Femur (tissue), 1 donor: ENCODE results near the gene PRKAR1B.
"Not testable (repeated sequence)": the region's sequence is repeated elsewhere in the genome, so short reads cannot be mapped to it uniquely, and the experiment has no call there.

Experiments
- DNase-seq: peaks from one replicate; pipeline ENCODE4 v3.0.0-alpha.2; 2017

The PRKAR1B gene

GRCh38 chr7:552151-552867, 174.8 kb downstream of the PRKAR1B start:
- not testable (repeated sequence) for DNase-seq

GRCh38 chr7:551615-551970, 175.5 kb downstream of the PRKAR1B start:
- not testable (repeated sequence) for DNase-seq

- DNase-seq = no peak
Measured at GRCh38 chr7:550881-551614, 176.0 kb downstream of the PRKAR1B start.

GRCh38 chr7:549891-550625, 177.0 kb downstream of the PRKAR1B start:
- no peak for DNase-seq

GRCh38 chr7:549066-549890, 177.8 kb downstream of the PRKAR1B start:
- DNase-seq = no peak

- no peak for DNase-seq
Measured at GRCh38 chr7:548401-548800, 178.7 kb downstream of the PRKAR1B start.

- no peak for DNase-seq
Measured at GRCh38 chr7:545470-545869, 181.6 kb downstream of the PRKAR1B start.

- DNase-seq = no peak
Measured at GRCh38 chr7:544338-545221, 182.5 kb downstream of the PRKAR1B start.

- no peak for DNase-seq
Measured at GRCh38 chr7:543501-544337, 183.4 kb downstream of the PRKAR1B start.

GRCh38 chr7:542713-543500, 184.2 kb downstream of the PRKAR1B start:
- no peak for DNase-seq

GRCh38 chr7:542131-542712, 184.9 kb downstream of the PRKAR1B start:
- DNase-seq = no peak

- no peak for DNase-seq
Measured at GRCh38 chr7:541661-542060, 185.4 kb downstream of the PRKAR1B start.

- DNase-seq = no peak
Measured at GRCh38 chr7:540997-541396, 186.1 kb downstream of the PRKAR1B start.

- DNase-seq = no peak
Measured at GRCh38 chr7:540579-540978, 186.5 kb downstream of the PRKAR1B start.

GRCh38 chr7:539731-540411, 187.2 kb downstream of the PRKAR1B start:
- no peak for DNase-seq

GRCh38 chr7:538764-539685, 188.1 kb downstream of the PRKAR1B start:
- DNase-seq = no peak

GRCh38 chr7:537911-538634, 189.0 kb downstream of the PRKAR1B start:
- DNase-seq = peak; percentile 59
